GM19467 (cell line): Measurements from ENCODE around the gene C1QTNF6.

Experiments used
- ATAC-seq: cut with Tn5 transposase; IDR thresholded peaks from one replicate; pipeline ENCODE4 v1.9.1; 2021; ENCODE audit warnings: mild to moderate bottlenecking, moderate library complexity; ENCODE audit not compliant: unreplicated experiment

The C1QTNF6 gene

GRCh38 chr22:37224757-37225420, 36.8 kb upstream of the C1QTNF6 start:
- no peak for ATAC-seq

GRCh38 chr22:37223965-37224551, 36.0 kb upstream of the C1QTNF6 start:
- peak; percentile 42 for ATAC-seq

- ATAC-seq, result no peak
These were observed 34.5 kb upstream of the C1QTNF6 start for GRCh38 chr22:37222440-37222971.

GRCh38 chr22:37221424-37222333, 33.6 kb upstream of the C1QTNF6 start:
- ATAC-seq, result no peak

- ATAC-seq, result no peak
These were observed 32.5 kb upstream of the C1QTNF6 start for GRCh38 chr22:37220543-37220981.

- ATAC-seq, result no peak
These were observed 31.5 kb upstream of the C1QTNF6 start for GRCh38 chr22:37219533-37219932.

- ATAC-seq, result peak; percentile 65
These were observed 30.8 kb upstream of the C1QTNF6 start for GRCh38 chr22:37218771-37219411.

GRCh38 chr22:37218399-37218770, 30.3 kb upstream of the C1QTNF6 start:
- no peak for ATAC-seq

- ATAC-seq, result no peak
These were observed 27.8 kb upstream of the C1QTNF6 start for GRCh38 chr22:37215890-37216289.

GRCh38 chr22:37214731-37215030, 26.6 kb upstream of the C1QTNF6 start:
- ATAC-seq, result no peak

GRCh38 chr22:37213941-37214730, 26.1 kb upstream of the C1QTNF6 start:
- no peak for ATAC-seq

- ATAC-seq, result no peak
These were observed 25.3 kb upstream of the C1QTNF6 start for GRCh38 chr22:37213218-37213855.

GRCh38 chr22:37212174-37212906, 24.3 kb upstream of the C1QTNF6 start, which contains the start of gene SSTR3:
Gene SSTR3 (minus strand): TSS chr22:37212477. CDS start chr22:37207803, 4,674 bp downstream.
- ATAC-seq, result no peak

- ATAC-seq, result no peak
These were observed 23.8 kb upstream of the C1QTNF6 start for GRCh38 chr22:37211866-37212173.

- ATAC-seq, result no peak
These were observed 23.2 kb upstream of the C1QTNF6 start for GRCh38 chr22:37211075-37211865.

GRCh38 chr22:37210041-37210803, 22.2 kb upstream of the C1QTNF6 start:
- no peak for ATAC-seq

- no peak for ATAC-seq
These were observed 21.2 kb upstream of the C1QTNF6 start for GRCh38 chr22:37209140-37209845.
